NCI-H1417 treated with DMSO at 0.1 percent for 48 hours (cell line): ENCODE results near the gene RAPGEF1.

Experiments
- DNase-seq: peaks from one replicate; lab custom pipeline; 2025; lab: John Stamatoyannopoulos, UW

RAPGEF1 gene

DNA sequence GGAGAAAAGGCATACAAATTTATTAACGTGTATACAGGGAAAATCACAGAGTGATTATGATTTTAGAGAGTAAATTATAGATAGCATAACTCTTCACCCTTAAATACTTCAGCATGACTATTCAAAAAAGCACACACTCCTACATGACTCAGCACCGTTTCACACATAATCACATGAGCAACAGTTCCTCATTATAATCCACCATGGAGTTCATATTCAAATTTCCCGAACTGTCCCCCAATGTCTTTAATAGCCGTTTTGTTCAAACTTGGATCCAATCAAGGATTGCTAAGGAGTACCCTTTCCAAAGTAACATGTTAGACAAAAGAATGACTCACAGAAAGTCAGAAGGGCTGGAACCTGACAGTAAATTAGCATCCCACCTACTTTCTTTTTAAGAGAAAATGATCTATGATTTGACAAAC lies 32.1 kb downstream of the RAPGEF1 start:
- no peak for DNase-seq

DNA sequence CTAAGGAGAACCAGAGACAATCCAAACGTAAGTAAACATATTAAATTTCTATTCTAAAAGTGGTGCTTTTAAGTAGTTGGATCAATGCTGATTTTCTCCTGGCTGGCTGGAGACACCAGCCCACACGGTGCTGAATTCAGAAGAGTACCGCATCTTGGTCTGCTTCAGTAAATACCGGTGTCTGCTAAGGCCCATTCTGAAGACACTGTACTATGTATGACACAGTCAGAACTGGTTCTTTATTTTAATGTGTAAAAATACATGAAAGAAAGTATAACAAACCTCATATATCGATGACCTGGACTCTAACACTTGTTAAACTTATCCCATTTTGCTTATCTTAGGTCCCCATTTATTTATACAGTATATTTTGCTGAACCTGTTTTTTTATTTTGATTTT lies 32.8 kb downstream of the RAPGEF1 start:
- no peak for DNase-seq

DNA sequence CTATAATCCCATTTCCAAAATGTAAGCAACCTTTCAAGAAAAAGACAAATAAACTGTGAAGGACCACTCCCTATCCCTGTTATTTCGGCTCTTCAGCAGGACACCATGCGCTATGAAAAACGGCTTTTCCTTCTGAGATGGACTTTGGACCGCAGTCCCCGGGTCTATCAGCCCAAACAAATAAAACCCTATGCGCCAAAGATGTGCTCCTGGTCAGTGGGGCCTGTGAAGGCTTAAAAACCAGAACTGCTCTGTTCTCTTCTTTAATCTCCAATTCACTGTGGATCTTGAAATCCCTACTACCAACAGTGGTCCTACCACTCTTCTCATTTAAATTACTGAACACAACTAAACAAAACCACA lies 33.3 kb downstream of the RAPGEF1 start:
- no peak for DNase-seq

DNA sequence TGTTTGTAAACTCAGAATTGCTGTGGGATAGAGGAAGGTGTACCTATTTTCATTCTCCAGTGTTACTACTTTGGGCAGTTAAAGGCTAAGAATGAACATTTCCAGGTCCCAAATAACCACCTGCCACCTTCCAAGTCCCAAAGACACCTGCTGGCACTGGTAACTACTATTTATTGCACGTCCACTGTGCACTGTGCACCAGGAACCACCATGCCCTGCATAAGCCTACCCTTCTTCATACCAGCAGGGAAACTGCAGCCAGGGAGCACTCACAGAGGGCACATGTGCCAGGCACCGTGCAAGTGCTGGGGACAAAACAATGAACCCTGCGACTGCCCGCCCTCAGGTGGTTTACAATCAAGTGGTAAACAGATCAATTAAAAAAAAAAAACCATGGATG lies 34.9 kb downstream of the RAPGEF1 start:
- DNase-seq = no peak

DNA sequence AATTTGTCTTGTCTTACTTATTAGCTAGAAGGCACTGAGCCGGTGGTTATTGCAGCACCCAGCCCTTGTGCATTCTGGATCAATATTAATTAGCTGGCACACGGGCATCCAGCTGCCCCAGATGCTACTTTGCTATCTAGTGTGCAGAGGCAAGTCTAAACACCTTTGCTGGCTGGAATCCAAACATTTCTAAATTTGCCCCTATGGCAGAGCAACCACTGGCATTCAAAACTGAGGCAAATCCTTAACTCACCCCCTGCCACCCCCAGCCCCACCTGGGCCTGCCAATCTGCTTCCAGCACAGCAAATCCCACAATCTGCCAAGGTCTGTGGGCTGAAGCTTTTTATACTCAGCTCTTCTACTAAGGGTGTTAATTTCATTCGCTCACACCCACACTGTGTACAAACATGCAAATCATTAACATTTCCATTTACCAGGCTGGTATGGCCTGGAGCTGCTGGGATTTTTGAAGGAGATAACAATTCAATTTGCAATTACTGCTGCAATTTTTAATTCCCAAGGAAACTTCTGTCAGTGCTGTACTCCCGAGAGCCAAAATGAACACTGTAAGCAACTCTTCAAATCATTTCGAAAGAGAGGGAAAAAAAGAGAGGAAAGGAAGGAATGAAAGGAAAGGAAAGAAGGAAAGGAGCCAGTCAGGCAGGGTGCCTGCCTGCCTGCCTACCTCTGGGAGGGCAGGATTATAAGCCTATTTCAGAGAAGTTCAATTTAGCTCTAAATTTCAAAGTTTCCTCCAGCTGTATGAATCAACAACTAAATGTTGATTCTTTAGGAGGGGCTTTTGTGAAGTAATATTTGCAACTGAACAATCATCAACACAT lies 35.5 kb downstream of the RAPGEF1 start:
- no peak for DNase-seq

DNA sequence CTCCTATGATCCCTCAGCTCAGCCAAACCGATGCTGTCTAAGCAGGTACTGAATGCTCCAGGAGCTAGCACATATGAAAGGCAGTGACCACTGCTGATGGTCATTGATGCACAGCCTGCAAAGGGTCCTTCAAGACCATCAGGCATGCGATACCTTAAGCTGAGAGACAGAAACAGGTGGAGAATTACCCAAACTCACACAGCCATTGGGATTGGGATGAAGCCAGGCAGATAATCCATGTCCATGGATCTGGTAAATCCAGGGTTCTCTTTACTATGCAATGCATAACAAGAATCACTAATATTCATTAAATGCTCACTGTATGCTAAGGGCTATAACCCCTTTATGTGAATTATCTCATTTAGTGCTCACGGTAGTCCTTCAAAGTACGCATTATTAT lies 36.2 kb downstream of the RAPGEF1 start:
- no peak for DNase-seq

DNA sequence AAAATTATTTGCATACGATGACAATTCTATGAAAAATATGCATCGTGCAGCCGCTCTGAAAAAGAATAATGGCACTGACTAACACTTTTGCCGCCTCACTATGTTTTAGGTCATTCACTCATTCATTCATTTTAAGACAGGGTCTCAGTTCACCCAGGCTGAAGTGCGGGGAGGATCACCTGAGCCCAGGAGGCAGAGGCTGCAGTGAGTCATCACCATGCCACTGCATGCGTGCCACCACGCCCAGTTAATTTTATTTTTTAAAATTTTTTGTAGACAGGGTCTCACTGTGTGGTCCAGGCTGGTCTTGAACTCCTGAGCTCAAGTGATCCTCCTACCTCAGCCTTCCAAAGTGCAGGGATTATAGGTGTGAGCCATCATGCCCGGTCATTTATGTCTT lies 37.0 kb downstream of the RAPGEF1 start:
- DNase-seq = no peak

DNA sequence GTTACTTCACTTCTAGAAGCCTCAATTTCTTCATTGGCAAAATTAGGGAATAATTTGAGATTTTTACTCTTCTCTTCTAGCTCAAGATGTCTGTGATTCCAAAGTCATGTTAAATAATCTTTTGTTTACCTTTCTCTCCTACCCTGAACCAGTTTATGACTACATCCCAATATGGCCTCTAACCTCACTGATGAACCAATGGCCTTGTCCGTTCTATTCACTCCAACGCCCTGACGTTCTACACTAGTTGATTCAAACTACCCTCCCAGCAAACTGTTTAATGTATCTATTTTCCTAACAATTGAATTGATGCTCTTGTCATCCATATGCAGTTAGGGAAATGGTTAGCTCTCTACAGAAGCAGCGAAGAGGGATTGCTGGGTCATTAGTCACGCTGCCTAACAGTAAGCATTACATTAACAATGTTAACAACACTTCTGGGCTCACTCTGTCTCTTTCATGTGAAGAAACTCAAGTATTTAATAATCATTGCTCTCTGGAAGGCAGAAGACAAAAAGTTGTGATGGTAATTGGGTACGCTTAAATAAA lies 38.0 kb downstream of the RAPGEF1 start:
- no peak for DNase-seq

DNA sequence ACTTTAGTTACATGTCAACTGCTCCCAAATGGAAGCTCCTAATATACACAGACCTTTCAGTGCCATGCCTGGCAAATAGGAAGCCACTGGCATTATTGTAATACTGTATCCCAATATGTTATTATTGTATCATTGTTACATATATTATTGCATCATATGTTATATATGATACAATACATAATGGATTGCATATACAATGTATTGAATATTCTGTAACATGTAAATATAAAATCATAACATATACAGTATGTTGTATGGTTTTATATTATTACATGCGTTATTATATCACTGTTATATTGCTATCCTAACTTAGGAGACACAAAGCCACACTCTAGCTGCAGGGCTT lies 38.5 kb downstream of the RAPGEF1 start:
- DNase-seq = no peak

DNA sequence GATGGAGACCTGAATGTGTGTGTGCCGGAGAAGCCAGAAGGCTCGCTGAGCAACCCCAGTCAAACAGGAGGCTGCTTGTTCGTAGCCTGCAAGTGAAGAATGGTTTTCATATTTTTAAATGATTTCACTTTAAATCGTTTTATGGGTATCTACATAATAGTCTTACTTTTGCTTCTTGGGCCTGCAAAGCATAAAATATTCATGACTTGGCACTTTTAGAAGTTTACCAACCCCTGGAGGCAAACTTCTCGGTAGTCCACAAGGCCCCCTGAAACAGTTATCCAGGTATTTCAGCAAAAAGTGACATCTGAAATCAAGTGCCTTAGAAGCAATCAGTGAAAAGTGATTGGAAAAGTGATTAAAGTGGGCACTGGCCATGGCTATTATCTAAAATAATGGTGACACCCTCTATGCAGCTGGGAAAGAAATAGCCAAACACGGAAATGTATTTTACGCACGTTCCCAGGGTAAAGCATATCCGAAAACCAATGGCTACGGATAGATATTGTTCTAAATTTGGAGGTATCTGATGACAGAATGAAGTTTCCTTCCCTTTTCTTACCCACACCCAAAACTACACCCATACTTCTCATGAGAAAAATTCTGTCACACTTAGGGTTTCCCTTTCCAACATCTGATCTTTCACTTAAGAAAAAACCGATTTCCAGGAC lies 39.0 kb downstream of the RAPGEF1 start:
- DNase-seq = no peak

DNA sequence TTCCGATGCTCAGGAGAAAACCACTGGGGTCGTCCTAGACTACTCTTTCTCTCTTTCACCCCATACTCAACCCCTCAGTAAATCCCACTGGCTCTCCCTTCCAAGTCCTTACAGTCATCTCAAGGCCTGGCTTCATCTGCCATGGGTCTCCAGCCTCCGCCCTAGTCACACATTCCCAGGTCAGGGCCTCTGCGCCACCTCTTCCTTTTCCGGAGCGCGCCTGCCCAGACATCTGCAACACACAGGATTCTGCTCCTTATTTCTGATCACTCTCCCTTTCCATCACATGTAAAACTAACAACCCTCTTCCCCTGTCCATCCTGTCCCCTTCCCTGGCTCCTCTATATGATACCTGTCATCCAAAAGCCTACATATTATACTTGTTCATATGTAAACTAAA lies 39.8 kb downstream of the RAPGEF1 start:
- no peak for DNase-seq

DNA sequence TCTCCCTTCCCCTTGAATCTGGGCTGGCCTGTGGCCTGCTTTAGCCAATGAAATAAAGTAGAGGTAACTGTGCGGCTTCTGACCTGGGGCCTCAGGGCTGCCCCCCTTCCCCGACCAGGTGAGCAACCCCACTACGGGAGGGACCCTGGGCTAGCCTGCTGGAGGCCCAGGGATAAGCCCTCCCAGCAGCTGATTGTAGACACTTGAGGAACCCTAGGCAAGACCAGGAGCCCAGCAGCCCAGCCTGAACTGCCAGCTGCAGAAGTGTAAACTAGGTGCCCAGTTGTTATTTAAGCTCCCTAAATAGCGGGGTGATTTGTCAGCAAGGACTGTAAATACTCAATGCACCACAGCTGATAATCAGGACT lies 41.3 kb downstream of the RAPGEF1 start:
- DNase-seq = no peak

DNA sequence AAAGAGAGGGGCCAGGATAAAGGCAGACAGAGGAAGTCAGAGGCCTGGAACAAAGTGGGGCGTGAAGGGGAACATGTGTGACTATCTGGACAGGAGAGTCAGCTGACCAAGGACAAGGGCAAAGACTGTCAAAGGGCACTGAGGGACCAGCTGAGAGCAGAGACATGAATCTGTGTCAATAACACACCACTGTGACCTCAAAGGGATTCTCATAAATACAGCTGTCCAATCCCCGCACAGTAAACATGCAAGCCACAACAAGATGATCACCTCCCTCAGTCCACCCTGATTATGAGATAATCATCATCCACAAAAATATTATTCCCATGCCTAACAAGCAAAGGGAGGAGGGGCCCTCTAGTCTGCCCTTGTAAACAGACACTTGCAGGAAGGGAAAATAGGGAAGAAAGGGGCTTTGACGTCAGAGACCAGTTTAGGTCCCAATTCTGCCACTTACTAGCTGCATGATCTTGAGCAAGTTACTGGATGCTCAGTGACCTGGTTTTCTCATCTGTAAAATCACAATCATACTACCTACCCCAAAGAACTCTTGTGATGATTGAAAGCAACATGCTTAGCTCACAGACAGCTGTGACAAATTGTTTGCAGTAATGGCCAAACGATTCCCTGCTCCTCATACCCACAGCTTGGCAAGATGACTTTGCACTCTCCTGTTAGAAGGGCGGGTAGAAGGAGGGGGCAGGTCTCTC lies 41.8 kb downstream of the RAPGEF1 start:
- no peak for DNase-seq

DNA sequence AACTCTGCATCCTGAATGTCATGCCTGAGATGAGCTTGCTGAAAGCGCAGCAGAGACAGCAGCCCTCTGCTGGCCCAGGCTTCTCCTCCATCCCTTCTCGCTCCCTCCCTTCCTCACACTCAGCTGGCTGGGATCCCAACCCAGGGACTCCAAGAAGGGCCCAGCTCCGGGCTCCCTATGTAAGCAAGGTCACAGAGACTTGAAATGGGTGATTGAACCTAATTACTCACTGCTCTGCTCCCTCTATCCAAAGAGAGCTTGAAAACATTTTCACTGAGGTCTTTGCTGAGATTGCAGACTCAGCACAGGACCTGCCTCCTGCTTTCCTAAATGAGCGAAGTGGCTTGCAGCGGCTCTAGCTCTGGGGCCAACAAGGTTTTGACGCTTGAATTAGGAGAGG lies 42.8 kb downstream of the RAPGEF1 start:
- no peak for DNase-seq

DNA sequence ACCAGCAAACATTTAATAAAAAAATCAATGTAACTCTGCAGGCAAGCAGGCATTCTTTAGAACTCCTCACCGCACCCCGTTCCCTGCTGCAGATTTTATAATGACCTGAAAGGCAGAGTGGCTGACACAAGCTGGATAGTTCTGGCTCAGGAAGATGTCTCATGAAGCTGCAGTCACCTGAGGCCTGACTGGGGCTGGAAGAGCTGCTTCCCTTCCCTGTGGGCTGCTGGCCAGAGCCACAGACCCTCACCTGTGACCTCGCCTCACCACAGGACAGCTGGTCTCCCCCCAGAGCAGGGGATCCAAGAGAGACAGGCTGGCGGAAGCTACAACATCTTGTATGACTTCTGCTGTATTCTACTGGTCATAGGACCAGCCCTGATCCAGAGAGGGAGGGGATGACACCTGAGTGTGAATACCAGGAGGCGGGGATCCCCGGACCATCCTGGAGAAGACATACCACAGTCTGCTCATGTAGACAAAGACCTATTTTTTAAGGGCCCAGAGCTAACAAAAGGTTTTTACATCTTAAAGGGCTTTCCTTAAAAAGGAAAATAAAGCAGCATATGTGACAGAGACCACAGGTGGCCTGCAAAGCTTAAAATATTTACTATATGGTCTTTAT lies 43.9 kb downstream of the RAPGEF1 start:
- no peak for DNase-seq

DNA sequence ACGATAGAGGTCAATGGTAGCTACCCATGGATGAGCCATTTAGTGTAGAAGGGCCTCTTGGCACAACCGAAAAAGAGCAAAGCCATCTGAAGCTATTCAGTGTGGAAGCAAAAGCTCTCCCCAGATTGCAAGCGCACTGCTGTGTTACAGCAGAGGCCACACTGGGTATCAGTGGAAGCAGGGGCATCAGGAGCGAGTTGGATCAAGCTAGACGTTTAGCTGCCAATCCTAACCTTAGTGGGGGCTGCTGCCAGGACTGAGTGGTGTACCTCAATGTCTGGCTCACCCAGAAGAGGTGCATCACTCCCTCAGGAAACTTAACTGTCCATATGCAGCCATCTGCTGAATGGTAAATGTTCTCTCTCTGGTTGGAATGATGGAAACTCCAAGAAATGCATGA lies 44.5 kb downstream of the RAPGEF1 start:
- no peak for DNase-seq

DNA sequence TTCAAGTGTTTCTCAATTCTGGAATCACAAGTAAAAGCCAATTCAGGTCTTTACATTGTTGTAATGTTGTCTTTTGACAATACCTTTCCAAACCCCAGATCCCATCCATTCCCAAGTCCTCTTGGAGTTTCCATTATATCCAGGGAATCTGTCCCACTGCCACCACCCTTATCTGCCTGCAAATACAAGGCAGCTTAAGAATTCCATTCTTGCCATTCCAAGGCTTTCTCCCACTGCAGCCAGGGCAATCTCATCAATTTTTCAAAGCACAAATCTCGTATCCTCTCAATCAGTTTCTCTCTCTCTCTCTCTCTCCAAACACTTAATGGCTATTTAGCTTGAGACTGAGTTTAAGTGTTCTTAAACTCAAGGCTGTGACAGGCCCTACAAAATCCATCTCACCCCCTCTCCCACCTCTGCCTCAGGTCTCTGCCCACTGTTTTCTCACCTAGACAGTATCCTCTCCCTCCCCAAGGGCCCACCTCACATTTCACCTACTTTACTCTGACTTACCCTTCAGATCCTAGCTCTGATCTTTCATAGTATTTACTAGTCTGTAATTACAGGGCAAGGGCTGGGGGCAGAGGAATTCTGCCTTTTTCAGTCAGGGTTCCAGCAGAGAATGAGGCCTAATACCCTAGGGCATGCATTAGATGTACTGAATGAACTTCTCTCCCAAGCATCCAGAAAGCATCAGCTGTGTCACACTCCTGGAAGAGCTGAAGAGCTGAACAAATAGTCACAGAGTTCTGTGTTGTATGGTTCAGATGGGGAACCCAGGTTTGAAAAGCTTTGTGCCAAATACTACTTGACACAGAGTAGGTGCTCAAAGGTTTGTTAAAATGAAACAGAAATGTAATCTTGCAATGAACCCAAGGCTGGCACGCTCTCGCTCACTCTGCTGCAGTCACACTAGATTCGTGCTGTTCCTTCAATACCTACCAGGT lies 46.0 kb downstream of the RAPGEF1 start:
- no peak for DNase-seq

DNA sequence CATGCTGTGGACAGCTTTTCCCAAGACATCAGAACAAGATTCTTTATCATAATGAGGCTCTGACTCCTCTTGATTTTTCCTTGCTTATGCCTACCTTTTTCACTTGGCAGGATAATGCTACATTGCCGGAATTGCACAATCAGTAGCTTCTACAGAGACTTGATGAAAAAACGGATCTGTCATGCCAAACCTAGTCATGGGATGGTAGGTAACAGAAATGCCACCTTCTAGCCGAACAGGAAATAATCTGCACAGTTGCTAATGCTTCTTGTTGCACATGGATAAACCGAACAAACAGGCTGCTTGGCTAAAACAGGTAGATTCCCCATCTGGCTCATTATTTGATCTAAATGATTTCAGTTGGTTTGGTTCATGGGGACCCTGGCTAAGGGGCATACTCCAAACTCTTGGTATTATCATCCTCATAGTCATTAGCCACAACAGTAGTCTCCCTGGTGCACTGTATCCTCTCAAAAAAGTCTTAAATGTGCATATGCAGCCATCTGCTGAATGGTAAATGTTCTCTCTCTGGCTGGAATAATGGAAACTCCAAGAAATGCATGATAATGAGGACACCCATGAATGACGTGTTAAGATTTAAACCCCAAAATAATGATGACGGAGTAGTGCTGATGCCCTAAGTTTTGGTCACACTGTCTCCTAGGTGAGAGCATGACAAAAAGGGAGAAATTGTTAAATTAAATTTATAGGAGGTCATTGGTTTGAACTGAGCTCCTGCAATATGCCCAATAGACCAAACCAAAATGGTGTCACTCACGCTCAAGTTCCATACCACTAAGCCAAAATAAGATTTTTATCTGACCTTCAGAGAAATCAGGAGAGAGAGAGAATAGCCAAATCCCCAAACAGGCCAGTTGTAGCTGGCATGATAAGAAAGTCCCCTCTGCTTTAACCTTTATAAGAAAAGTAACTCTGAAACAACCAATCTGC lies 47.0 kb downstream of the RAPGEF1 start:
- DNase-seq = no peak

DNA sequence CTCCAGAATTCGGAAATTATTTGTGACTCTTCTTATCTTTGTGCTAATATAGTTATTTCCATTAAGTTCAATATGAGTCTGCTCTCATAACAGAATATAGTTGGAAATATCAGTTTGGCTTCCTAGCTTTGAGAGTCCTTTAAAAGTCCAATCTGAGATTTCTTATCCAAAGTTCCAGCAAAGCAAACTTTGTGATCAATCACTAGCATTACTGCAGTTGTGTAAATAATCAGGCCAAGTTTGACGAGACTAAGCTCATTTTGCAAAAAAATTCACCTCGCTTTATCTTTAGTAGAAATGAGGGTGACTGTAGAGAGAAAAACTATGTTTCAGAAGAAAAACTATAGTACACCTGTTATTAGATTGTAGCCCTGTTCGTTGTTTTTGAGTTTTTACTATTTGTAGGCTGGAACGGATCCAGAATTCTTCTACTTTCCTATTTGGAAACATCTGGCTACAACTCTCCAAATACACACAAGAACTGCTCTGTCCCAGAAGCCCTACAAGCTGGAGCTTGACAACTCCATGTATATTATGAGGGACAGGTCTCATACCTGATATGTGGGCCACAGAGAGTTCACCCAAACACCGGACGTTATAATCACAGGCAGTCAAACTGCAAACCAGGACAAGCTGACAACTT lies 47.8 kb downstream of the RAPGEF1 start:
- no peak for DNase-seq
